Activated T-cell treated with anti-CD3 and anti-CD28 coated beads, Interleukin-2, amount 50 U/mL, for 48 hours (primary cell): ENCODE measurements around the gene RPL9.
"Not testable (repeated sequence)": the region's sequence is repeated elsewhere in the genome, so short reads cannot be mapped to it uniquely, and the experiment has no call there.

Experiments
- DNase-seq, 2 experiments: peaks; one replicate each; pipeline ENCODE4 v3.0.0-alpha.2; 2020

RPL9 gene

DNA sequence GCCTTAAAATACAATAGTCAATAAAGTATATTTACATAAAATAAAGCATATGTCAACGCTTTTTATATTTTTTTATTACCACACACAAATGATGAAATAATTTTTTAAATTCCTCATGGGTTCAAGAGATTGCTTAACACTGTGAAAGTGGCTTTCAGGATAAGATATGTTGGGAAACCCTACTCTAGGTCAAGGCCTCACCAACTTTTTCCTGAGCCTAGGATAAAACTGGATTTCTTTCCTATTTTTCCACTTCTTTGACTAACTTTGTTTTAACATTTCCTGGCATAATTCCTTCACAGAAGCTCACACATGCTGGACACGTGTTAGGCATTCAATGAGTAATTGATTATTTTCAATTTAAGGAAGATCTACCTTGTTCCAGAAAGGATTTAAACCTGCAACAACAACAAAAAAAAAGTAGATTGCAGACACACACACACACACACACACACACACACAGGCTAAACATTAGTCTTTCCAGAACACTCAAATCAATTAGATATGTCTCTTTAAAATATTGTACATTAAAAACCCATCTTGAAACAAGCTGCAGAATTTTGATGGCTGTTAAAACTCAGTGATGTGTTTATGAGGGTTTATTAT lies 42.9 kb downstream of the RPL9 start:
- DNase-seq, result no peak

DNA sequence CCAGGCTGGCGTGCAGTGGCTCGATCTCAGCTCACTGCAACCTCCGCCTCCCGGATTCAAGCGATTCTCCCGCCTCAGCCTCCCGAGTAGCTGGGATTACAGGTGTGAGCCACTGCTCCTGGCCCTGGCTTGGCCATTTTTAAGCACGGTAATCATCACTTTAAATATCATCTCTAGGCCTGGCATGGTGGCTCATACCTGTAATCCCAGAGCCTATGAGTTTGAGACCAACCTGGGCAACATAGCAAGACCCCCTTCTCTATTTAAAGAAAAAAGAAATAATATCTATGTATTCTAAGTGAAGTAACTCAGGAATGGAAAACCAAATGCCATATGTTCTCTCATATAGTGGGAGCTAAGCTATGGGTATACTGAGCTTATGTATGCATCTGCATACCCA lies 47.2 kb downstream of the RPL9 start:
- DNase-seq, result not testable (repeated sequence)

DNA sequence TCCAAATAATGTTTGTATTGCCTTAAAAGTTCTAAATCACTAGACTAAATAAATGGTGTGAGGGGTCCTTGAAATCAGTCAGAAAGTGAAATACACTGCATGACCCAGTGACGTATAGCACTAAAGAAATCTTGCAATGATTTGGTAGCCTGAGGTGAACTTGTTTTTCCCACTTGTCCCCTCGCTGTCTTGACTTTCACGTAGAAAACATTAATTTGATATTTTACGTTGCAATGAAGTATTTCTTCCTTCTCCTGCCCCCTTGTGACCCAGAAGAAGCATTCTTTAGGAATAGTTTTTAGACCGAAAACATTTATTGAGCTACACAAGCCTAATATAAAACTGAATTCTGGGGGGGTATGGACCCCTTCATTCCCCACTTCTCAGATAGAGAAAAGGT lies 48.3 kb downstream of the RPL9 start:
- DNase-seq, result no peak

DNA sequence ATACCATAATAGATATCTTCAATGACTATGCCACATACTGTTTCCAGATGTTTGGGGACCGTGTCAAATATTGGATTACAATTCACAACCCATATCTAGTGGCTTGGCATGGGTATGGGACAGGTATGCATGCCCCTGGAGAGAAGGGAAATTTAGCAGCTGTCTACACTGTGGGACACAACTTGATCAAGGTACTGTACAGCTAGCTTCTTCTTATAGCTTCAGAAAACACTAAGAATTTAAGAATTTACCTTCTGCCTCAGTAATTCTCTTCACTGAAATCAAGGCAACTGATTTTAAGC lies 51.2 kb downstream of the RPL9 start:
- DNase-seq, result no peak

DNA sequence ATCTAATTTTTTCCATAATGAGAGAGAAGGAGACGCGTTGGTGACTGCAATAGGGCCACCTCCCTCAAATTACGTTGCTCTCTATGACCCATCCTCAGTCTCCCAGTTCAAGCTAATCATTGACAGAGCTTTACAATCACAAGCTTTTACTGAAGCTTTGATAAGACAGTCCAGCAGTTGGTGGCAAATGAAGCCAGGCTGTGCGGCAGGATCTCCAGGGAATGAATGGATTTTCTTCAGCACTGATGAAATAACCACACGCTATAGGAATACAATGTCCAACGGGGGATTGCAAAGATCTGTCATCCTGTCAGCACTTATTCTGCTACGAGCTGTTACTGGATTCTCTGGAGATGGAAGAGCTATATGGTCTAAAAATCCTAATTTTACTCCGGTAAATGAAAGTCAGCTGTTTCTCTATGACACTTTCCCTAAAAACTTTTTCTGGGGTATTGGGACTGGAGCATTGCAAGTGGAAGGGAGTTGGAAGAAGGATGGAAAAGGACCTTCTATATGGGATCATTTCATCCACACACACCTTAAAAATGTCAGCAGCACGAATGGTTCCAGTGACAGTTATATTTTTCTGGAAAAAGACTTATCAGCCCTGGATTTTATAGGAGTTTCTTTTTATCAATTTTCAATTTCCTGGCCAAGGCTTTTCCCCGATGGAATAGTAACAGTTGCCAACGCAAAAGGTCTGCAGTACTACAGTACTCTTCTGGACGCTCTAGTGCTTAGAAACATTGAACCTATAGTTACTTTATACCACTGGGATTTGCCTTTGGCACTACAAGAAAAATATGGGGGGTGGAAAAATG lies 51.7 kb downstream of the RPL9 start, which contains the start of gene KLB:
Gene KLB, plus strand, starts transcription at position 168 of the 821 bp plus-strand sequence. Its CDS starts 20 bp downstream, at position 188.
- no peak for DNase-seq
